ENCODE data around the gene NOX3. TPM values are rescaled to one million over a fixed set of nuclear protein-coding genes. Genes with fewer than 3 reads are reported as not detected.
A peak's percentile ranks its signal among the peaks of the same experiment; 100 is the strongest.

Gene NOX3
- total and polyA plus RNA-seq, 10 of the 15 experiments (the other 5 are each of a cell fraction or from before 2014, with no cell fraction given), result not detected

GRCh38 chr6:155418017-155418761 lies 37.5 kb downstream of the NOX3 start:
- ATAC-seq, result peak; percentile 85
- Histone ChIP-seq H3K4me3 (peak overlapping the region; percentile 37), H4K20me1 (ENCODE audit: control insufficient read depth, insufficient read depth) (no peaks in the 10 kb centered on the region), H3K79me2 (ENCODE audit: control insufficient read depth, insufficient read depth, low read length) (no peaks in the 10 kb centered on the region), H3K4me1 (ENCODE audit: control insufficient read depth, insufficient read depth, low read length) (peaks cover 29% of the 10 kb centered on the region), H3K27ac (ENCODE audit: control insufficient read depth, insufficient read depth) (peak overlapping the region; percentile 79), H3K36me3 (ENCODE audit: control insufficient read depth in 2 of 2, insufficient read depth in 2 of 2, low read length in 1 of 2) (no peaks in the 10 kb centered on the region), H3K9me3 (replicated peaks; ENCODE audit: control insufficient read depth, insufficient read depth, low read length) (no peaks in the 10 kb centered on the region; the same call in 2 of the 3 replicates), H2AFZ (ENCODE audit: control insufficient read depth, low read depth, low read length) (peak overlapping the region; percentile 41), H3K9ac (ENCODE audit: control insufficient read depth, insufficient read depth, low read length) (peak overlapping the region; percentile 46), H3K27me3 (replicated peaks in 1 of 2; ENCODE audit: control insufficient read depth in 2 of 2, insufficient read depth in 2 of 2, low read length in 1 of 2) (no peaks in the 10 kb centered on the region), H3K4me2 (ENCODE audit: control insufficient read depth, insufficient read depth) (peak overlapping the region; percentile 77)
- DNase-seq (ENCODE audit: low read depth, low spot score), result peak; percentile 68
- FAIRE-seq, result peak; percentile 59
- ChIA-PET RAD21 (ENCODE audit: unreplicated experiment) (interaction anchor here (0.6 to 1.8 kb wide), 11 partner anchors 12 to 1362 kb away, joined by 3 to 11 read pairs (median 3); no protein-coding TSS in a partner anchor), CTCF (interaction anchor here (0.6 to 2.0 kb wide), 9 partner anchors 8 to 1627 kb away, joined by 3 to 7 read pairs (median 3); no protein-coding TSS in a partner anchor), POLR2A (interaction anchor here (0.6 to 2.0 kb wide), 6 partner anchors 66 to 1308 kb away, joined by 3 to 6 read pairs (median 4); no protein-coding TSS in a partner anchor), SMC1A (ENCODE audit: uncharacterized antibody, unreplicated experiment) (interaction anchor here (0.6 to 3.1 kb wide), 24 partner anchors 8 to 527 kb away, joined by 3 to 23 read pairs (median 4); no protein-coding TSS in a partner anchor)
- BruUV-seq (replicated peaks), result TSS peak; percentile 70
- intact Hi-C loops (cut with micrococcal nuclease; ENCODE audit: unreplicated experiment), result loop anchor here (1.0 to 10.0 kb wide), 3 partner anchors 67 to 467 kb away; no protein-coding TSS in a partner anchor
- in situ Hi-C loops (cut with MboI), result no loop called here
- WGBS (ENCODE audit: insufficient coverage, insufficient replicate concordance, low lambda C conversion rate, missing lambda C conversion rate), result under 1% methylated on average over 8 of the region's 9 CpGs
- TF ChIP-seq PML (IDR thresholded peaks at IDR 0.05; ENCODE audit: low read length), result 0 out of 2 replicates have a peak, but pooled peaks have one; percentile 25
- no peak for TF ChIP-seq SMARCA5 (IDR thresholded peaks at IDR 0.05)
- TF ChIP-seq BHLHE40 (IDR thresholded peaks at IDR 0.05; ENCODE audit: borderline replicate concordance in 1 of 2, low read depth in 2 of 2, low read length in 1 of 2), result peak; percentile 28 to 40; a peak in 2 of 4 replicates
- TF ChIP-seq PKNOX1 (IDR thresholded peaks at IDR 0.05), result peak; percentile 82
- TF ChIP-seq BCL11A (IDR thresholded peaks at IDR 0.05; ENCODE audit: low read depth, low read length), result peak; percentile 30; the same call in 1 of the 2 replicates
- TF ChIP-seq FOXK2 (IDR thresholded peaks at IDR 0.05), result no peak
- peak in 1 of 2 experiments; percentile 38; a peak in 2 of 4 replicates for TF ChIP-seq CEBPB (IDR thresholded peaks at IDR 0.05; ENCODE audit: borderline replicate concordance in 1 of 2, low read depth in 2 of 2, low read length in 2 of 2)
- peak; percentile 67 for TF ChIP-seq MEF2B (IDR thresholded peaks at IDR 0.05; ENCODE audit: partially characterized antibody, poor library complexity, severe bottlenecking)
- TF ChIP-seq RUNX3 (IDR thresholded peaks at IDR 0.05; ENCODE audit: low read length), result peak; percentile 65
- TF ChIP-seq MTA2 (IDR thresholded peaks at IDR 0.05; ENCODE audit: low read depth), result peak; percentile 63
- no peak for TF ChIP-seq RAD51 (IDR thresholded peaks at IDR 0.05)
- 0 out of 2 replicates have a peak, but pooled peaks have one; percentile 11 for TF ChIP-seq TCF7 (IDR thresholded peaks at IDR 0.05; ENCODE audit: borderline replicate concordance)
- no peak for TF ChIP-seq SUPT20H (IDR thresholded peaks at IDR 0.05; ENCODE audit: borderline replicate concordance, control insufficient read depth, low read depth, low read length)
- TF ChIP-seq USF1 (IDR thresholded peaks at IDR 0.05; ENCODE audit: borderline replicate concordance, extremely low read length, insufficient read depth, low read depth, low read length), result no peak
- peak; percentile 41; the same call in 1 of the 2 replicates for TF ChIP-seq ASH2L (IDR thresholded peaks at IDR 0.05; ENCODE audit: borderline replicate concordance, low read depth)
- TF ChIP-seq MTA3 (IDR thresholded peaks at IDR 0.05; ENCODE audit: borderline replicate concordance, low read length), result no peak
- TF ChIP-seq NBN (IDR thresholded peaks at IDR 0.05), result peak; percentile 71; the same call in 1 of the 2 replicates
- TF ChIP-seq PAX5 (IDR thresholded peaks at IDR 0.05; ENCODE audit: borderline replicate concordance, low read depth, low read length), result peak; percentile 24; the same call in 1 of the 2 replicates
